Measurements from ENCODE around the gene MYPN.

DNA sequence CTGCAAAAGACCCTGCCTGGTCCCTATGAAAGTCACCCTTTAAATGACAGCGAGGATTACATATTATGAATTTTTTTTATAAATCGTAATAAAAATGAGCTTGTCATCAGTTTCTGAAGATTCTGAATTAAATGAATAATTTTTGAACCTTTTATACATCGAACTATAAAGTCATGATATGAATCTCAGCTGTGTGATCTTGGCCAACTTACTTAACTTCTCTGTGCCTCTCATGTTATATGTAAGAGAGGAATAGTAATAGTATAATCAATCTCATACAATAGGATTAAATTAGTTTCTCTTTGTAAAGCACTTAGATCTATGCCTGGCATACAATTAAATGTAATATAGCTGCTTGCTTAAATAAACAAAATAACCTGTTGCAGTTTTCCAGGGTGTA, 127.9 kb downstream of the MYPN start:
- TF ChIP-seq, protein P1, sequence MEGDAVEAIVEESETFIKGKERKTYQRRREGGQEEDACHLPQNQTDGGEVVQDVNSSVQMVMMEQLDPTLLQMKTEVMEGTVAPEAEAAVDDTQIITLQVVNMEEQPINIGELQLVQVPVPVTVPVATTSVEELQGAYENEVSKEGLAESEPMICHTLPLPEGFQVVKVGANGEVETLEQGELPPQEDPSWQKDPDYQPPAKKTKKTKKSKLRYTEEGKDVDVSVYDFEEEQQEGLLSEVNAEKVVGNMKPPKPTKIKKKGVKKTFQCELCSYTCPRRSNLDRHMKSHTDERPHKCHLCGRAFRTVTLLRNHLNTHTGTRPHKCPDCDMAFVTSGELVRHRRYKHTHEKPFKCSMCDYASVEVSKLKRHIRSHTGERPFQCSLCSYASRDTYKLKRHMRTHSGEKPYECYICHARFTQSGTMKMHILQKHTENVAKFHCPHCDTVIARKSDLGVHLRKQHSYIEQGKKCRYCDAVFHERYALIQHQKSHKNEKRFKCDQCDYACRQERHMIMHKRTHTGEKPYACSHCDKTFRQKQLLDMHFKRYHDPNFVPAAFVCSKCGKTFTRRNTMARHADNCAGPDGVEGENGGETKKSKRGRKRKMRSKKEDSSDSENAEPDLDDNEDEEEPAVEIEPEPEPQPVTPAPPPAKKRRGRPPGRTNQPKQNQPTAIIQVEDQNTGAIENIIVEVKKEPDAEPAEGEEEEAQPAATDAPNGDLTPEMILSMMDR (conservative IDR thresholded peaks at IDR 0.05; ENCODE audit: low read depth, low read length), result no peak
- TF ChIP-seq EZH2 (IDR thresholded peaks at IDR 0.05; ENCODE audit: low read length, unreplicated experiment), result no peak

Data from PC-3 (cell line).